GM18907 (cell line): ENCODE measurements around the gene LIPK.
A peak's percentile ranks its signal among the peaks of the same experiment; 100 is the strongest.
"Not testable (repeated sequence)": the region's sequence is repeated elsewhere in the genome, so short reads cannot be mapped to it uniquely, and the experiment has no call there.

ENCODE experiments used
- ATAC-seq: cut with Tn5 transposase; IDR thresholded peaks from one replicate; pipeline ENCODE4 v1.9.1; 2021; ENCODE audit warnings: mild to moderate bottlenecking, moderate library complexity; ENCODE audit not compliant: unreplicated experiment

LIPK gene, protein sequence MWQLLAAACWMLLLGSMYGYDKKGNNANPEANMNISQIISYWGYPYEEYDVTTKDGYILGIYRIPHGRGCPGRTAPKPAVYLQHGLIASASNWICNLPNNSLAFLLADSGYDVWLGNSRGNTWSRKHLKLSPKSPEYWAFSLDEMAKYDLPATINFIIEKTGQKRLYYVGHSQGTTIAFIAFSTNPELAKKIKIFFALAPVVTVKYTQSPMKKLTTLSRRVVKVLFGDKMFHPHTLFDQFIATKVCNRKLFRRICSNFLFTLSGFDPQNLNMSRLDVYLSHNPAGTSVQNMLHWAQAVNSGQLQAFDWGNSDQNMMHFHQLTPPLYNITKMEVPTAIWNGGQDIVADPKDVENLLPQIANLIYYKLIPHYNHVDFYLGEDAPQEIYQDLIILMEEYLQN

DNA sequence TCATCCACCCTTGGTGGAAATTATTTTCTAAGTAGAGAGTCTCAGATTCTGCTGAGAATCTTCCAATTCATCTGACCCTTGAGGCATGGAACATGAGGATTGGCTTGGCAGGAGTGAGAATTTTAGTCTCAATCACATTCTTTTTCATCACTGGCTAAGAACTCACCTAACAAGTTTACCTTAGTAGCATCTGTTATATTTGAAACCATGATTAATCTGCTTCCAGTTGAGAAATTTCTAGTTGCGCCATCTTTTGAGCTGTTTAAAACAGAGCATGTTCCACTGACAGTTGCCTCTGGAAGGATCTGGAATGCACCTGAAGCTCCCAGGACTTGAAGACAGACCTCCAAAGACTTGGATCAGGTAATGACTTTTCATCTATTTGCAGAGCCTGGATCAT is at the start of gene LIPK:
LIPK (plus strand) TSS at position 292 of the 400 bp plus-strand sequence. CDS start 18,295 bp downstream, outside the sequence.
- no peak for ATAC-seq

DNA sequence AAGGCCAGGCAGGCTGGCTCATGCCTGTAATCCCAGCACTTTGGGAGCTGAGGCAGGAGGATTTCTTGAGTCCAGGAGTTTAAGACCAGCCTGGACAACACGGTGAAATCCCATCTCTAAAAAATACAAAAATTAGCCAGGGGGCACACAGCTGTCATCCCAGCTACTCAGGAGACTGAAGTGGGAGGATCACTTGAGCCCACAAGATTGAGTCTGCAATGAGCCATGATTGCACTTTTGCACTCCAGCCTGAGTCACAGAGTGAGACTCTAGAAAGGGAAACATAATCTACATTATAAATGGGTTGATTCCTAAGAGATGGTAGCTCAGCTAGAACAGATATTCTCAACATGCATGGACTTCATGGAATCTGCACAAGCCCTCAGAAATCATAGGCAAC is 48.1 kb upstream of the LIPK start:
- ATAC-seq, result no peak

DNA sequence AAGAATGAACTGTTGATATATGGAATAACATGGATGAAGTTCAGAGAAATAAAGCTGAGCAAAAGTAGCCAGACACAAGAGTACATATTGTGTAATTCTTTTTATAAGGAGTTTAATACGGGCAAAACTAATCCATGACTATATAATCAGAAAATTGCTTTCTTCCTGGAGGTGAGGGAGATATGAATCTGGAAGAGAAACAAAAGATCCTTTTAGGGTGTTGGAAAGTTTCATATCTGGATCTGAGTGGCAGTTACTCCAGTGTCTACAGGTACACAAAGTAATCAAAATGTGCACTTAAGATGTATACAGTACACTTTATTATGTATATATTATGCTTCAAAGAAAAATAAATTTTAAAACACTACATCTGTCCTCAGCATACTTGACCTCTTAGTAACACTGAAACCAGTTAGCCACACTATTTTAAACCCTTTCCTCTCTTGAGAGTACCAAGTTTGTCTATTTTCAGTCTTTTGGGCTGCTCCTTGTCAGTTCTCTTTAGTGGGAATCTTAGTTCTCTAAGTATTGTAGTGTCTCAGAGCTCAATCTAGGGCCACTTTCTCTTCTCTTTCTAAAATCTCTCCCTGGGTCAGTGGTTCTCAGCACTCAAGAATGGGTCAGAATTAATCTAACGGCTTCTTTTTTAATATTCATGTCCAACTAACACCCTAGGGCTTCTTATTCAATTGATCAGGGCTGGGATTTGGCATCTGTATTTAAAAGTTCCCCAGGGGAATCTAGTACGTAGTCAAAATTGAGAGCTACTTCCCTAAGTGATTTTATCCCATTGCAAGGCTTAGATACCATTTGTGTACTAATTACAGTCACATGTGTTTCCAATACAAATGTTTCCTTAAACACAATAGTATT is 46.1 kb upstream of the LIPK start:
- ATAC-seq, result no peak

DNA sequence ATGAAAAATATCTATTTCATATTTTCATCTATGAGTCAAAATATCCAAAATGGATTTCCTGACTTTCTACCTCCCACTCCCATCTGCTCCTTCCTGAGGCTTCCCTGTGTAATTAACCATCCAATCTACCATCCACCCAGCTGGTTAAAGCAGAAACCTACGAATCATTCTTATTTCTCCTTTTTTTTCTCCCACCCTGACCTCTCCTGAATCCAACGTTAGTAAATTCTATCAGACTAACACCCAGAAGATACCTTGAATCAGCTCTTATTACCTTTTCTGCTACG is 45.5 kb upstream of the LIPK start:
- no peak for ATAC-seq

DNA sequence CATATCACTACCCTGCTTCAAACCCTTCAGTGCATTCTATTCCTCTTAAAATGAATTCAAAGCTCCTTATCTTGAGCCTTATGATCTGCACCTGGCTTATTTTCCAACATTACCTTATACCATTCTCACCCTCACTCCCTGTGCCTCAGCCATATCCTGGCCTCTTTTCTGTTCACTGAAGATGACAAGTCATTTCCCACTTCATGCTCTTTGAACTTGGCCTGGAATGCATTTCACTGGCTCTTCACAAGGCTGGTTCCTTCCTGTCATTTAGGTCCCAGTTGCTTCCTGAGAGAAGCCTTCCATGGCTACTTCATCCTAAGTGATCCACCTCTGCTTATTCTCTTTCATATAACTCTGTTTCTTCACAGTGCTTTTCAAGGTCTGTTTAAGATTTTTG is 45.0 kb upstream of the LIPK start:
- no peak for ATAC-seq

DNA sequence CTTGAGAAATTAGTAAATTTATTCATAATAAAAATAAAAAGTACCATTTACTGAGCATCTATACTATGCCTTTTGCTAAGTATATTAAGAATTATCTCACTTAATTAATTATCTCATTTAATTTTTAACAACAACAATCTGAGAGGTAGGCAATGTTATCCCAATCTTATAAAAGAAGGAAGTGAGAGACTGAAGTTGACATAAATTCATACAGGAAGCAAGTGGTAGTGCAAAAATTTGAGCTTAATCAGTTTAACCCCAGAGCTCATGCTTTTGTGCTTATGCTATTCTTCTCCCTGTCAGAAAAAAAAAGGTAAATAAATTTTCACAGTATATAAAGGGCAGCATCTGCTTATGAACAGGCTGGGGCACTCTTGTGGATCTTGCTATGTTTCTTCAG is 44.5 kb upstream of the LIPK start:
- ATAC-seq, result no peak

DNA sequence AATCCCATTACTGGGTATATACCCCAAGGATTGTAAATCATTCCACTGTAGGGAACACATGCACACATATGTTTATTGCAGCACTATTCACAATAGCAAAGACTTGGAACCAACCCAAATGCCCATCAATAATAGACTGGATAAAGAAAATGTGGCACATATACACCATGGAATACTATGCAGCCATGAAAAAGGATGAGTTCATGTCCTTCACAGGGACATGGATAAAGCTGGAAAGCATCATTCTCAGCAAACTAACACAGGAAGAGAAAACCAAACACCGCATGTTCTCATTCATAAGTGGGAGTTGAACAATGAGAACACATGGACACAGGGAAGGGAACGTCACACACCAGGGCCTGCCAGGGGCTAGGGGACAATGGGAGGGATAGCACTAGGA is 42.9 kb upstream of the LIPK start:
- ATAC-seq, result not testable (repeated sequence)

DNA sequence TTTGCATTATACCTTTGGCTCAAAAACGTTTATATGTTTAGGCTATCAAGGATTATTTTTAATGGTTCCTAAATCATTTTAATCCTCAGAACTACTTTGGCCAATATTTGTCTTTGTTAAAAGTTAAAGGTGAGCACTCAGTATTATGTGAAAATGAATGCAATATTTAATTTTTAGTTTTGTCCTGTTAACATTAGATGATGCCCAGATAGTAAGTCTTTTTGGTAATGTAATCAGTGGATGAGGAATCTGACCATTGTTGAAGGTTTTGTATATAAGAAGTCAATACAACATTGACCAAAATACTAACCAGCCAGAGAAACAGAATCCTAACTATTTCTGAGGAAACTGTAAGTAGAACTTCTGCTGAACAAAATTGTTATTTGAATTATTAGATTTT is 41.9 kb upstream of the LIPK start, which contains the start of gene LIPF:
LIPF (plus strand) TSS at position 301 of the 400 bp plus-strand sequence. CDS start 2,856 bp downstream, outside the sequence.
- ATAC-seq, result no peak

DNA sequence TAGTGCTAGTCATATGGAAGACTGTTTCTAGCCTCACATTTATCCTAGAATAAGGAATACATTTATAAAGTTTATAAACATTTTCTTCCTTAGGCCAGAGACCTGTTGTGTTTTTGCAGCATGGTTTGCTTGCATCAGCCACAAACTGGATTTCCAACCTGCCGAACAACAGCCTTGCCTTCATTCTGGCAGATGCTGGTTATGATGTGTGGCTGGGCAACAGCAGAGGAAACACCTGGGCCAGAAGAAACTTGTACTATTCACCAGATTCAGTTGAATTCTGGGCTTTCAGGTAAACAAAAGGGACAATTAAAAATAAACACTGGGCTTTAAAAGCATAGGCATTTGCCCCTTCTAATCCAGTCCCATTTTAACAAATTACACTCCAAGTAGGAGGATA is 37.6 kb upstream of the LIPK start:
- ATAC-seq, result no peak

DNA sequence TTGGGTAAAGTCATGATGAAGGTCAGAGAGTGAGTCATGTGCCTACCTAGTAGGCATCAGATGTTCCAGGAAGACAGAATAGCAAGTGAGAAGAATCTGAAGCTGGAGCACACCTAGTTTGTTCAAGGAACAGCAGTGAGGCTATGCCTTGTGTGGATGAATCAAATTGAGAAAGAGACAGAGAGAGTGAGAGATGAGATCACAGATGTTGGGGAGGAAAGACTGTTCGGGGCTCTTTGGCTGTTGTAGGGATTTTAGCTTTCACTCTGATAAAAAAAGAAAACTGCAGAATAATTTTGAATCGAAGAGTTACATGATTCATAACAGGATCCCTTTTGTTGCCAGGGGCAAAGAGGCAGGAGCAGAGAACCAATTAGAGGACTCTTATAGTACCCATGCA is 35.6 kb upstream of the LIPK start:
- peak; percentile 67 for ATAC-seq

DNA sequence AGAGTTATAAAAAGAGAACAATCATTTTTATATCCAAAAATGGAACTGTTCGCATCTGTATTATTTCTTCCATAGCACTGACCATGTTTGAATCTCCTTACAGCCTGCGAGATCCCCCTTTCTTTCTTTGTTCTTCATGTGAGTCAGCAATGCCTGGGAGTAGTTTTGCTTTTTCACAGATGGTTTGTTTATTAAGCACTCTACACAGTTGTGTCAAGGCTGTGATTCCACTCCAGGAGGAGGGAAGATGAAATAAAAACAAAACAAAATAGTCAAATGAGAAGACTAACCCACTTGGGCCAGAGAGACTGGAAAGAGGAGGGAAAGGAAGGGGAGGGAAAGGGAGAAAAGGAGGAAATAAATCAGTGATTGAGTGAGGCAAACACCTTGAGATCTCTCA is 34.0 kb upstream of the LIPK start:
- ATAC-seq, result no peak

DNA sequence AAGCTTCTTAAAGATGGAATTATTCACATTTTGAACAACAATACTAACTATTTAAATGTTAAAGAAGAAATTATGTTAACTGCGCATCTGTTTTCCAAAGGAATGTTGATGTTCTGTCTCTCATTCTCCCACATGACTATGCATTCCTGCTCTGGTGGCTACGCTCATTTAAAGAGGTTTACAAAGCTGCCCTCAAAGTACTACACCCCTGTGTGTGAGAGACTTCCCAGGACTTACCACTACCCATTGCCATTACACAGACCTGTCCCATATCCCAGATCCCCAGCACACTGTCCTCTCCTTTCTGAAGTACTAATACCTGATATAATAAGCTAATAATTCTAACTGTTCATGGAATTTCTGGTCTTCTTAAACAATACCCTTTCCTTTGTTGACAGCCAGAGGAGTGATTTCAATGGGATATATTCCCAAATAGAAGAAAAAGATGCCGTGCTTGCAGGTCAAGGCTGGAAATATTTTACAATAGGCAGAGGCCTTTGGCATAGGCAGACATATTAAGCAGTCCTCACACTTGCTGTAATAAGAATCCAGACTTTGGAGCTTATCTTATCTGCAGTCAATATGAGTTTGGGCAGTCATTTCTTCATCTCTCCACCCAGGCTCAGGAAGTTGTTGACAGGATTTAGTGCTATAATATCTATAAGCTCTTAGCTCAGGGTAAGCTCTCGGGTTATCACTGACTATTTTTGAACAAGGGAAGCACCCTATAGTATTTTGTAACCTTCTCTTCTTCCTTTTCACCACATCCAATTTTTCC is 29.6 kb upstream of the LIPK start:
- no peak for ATAC-seq

DNA sequence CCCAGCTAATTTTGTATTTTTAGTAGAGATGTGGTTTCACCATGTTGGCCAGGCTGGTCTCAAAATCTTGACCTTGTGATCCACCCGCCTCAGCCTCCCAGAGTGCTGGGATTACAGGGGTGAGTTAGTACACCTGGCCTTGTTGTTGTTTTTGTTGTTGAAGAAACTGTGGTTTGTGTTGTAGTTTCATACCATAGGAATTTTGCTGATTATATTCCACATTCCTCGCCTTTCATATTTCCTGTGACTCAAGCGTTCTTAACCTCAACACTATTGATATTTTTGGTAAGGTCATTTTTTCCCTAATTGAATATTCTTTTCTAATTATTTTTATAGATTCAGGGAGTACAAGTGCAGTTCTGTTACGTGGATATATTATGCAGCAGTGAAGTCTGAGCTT is 25.1 kb upstream of the LIPK start:
- ATAC-seq, result no peak

DNA sequence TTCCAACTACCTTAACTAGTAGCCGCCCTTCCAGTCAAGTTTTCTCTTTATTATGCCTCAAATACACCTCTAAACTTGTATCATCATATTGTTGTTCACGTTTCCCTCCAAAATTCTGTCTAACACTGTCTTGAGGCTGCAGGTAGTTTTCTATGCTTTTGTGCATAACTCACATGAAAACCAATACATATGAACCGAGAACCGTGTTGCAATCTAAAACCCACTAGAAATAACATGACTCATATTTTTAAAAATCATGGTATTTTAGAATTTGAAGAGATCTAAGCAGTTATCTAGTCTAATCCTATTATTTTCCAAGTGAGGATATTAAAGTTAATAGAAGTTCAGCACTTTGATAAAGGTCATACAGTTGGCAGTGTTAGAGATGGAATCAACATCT is 23.6 kb upstream of the LIPK start:
- ATAC-seq, result no peak

DNA sequence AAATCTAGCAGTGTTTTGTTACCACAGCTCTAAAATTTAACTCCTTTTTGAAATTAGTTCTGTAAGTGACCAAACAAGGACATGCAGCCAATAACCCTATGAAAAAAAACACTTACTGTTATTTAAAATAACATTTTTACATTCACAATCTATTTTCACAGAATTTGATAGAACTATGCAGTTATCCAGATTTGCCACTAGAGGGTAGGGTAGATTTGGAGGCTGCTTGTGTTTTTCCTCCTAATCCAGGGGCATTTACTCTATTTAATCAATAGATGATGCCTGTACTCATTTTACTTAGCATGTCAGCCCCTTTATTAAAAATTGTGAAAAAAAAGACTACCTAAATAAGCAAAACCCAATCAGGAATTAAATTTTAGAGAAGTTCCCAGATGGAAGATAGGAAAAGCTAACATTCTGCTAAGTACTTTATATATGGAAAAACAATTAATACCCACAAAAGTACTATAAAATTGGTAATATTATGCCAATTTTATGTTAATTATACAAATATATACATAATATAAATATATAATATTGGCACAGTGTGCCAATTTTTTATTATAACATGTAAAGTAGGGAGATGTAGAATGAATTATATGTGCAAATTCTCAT is 18.1 kb upstream of the LIPK start:
- no peak for ATAC-seq

DNA sequence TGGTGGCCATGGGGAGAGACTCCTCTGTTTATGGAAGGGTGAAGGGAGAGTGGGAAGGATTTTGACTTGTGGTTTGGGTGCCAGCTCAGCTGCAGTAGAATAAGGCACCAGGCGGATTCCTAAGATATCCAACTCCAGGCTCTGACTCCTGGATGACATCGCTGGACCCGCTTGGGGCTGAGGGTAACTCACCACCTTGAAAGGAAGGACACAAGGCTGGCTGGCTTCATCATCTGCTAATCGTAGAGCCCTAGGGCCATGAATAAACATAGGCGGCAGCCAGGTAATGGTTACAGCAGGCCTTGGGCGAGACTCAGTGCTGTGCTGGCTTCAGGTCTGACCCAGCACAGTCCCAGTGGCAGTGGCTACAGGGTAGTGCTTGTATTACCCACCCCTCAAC is 16.7 kb upstream of the LIPK start:
- ATAC-seq, result no peak

DNA sequence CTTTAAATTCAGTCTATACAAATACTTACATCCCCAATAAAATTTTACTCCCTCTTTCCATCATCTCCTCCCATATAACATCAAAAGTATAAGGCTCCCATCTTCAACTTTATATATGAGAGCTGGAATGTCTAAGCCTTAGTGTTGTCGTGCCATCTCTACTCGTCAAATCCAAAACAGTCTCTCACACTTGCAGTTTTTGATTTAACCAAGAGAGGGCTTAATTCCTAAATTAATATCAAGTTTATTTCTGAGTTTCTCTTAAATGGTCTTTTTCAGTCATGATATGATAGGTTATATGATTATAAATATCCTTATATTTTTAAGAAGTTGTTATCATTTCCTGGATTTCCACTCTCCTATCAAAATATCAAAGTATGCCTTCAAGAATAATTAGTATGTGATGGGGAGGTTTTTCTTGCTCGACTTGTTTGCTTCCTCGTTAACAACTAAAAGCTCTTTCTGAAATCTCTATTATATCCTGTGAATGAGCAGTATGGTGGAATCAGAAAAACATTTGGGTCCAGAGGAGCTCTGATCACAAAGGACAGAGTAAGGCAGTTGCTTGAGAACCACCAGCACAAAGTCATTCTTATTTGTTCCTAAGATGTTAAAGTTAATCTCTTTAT is 12.5 kb upstream of the LIPK start:
- no peak for ATAC-seq

DNA sequence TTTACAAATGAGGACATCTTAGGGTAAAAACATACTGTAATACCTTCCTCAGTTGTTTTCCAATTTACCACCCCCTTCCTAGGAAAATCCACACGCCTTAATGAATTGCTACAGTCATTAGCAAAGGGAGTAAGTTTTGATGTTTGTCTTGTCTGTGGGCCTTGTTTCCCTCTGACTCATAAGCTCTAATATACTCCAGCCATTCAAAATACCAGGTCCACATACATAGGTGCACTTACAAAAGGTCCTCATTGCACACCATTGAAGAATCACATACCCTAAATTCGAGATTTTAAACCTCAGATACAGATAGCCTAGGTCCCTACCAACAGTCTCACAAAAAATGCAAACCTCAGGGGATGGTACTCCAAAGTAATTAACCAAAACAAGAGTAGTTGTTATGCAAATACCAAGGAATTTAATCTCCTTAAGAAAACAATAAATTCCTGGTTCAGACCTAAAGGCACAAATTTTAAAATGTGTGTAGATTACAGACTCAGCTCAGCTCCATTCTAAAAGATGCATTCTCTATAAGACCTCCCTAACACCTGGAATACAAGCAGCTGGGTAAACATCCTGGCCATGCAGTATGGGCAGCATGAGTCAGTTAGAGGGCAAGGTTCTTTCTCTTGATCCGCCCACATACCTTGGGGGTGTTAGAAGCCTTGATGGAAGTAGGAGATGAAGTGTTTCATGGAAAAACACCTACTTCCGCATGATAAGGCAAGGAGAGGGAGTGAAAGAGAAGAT is 3.0 kb upstream of the LIPK start:
- no peak for ATAC-seq

DNA sequence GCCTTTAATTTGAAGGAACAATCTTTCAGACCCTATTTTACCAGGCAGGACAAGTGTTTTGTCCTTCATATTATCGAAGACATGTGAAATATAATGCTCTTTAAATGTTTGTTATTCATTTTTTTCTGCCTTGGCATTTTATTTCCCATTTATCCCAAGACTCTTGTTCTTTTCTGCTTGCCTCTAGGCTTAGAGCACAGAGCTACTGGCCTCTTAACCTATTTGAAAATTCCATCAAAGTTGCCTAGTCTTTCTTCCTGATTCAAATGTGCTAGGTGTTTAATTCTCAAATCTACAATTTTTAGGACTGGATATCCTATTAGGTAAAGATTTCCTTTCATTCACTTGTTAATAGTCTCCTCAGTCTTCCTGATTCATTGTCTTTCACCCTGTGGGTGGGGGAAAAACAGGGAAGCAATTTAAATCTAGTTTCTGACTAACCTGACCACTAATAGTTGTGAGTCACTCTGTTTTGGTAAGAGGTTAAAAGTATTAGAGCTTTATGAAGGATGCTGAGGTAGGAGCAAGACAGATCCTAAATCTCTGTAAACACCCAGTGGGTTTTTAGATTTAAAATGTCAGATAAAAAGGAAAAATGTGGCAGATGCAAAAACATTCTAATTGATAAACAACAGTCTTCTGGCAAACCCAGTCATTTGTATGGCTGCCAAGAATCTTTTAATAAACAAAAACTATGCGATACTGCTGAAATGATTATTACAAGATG is 1.5 kb downstream of the LIPK start:
- no peak for ATAC-seq
